ENCODE results near the gene IMMP2L. TPM values are rescaled to one million over a fixed set of nuclear protein-coding genes. Genes with fewer than 3 reads are reported as not detected.

Gene IMMP2L
- total and polyA plus RNA-seq, 4 donors, result 7.3 to 21.1 (median 12.4) TPM

DNA sequence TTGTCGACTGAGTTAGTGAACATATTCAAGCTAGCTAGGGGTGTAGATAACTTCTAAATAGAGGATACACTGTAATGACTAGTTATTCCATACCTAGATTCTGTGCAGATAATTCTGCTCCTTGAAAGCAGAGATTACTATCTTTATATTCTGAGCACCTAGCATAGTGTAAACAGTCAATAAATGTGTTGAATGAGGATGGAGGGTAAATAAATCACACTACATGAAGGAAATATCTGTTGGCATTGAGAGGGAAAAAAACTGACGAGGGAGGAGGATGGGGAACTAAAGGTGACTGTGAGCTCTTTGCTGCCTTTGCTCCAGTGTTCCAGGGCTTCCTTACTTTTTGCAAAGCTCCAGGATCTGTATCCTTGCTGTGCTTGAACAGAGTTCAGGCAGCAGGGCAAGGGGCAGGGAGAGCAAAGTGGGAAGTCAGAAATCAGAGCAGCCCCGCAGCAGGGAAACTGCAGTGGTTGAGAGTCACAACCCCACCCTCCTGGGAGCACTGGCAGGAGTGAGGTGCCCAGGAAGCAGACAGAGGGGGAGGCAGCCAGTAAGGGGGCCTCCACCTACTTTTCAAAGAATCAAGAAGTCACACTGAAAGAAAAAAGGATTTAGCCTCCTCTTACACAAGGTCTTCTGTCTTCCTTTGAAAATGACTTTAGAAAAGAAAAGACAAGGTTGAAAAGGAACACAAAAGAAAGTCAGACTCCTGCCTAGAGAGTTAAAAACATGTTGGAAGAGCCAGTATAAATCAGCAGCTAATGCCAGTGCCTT, 543.1 kb downstream of the IMMP2L start:
- Histone ChIP-seq H3K36me3 (ENCODE audit: control insufficient read depth in 4 of 4, insufficient read depth in 3 of 4, low read depth in 1 of 4, low read length in 3 of 4) (peaks cover 0 to 2% (median 0%) of the 10 kb centered on the region in 4 donors), H3K4me3 (ENCODE audit: low read depth in 1 of 3, low read length in 3 of 3) (no peak overlapping the region), H3K9ac (ENCODE audit: low read depth in 1 of 2, low read length in 2 of 2) (no peak overlapping the region), H3K4me1 (ENCODE audit: control insufficient read depth in 4 of 4, insufficient read depth in 4 of 4, low read length in 3 of 4) (no peaks in the 10 kb centered on the region), H3K27ac (ENCODE audit: low read depth in 1 of 2, low read length in 2 of 2) (no peak overlapping the region), H3K27me3 (ENCODE audit: control insufficient read depth in 4 of 4, insufficient read depth in 4 of 4, low read length in 3 of 4) (no peaks in the 10 kb centered on the region), H3K9me3 (ENCODE audit: control insufficient read depth in 4 of 4, low read length in 3 of 4) (no peaks in the 10 kb centered on the region)
- DNase-seq (ENCODE audit: low spot score), result no peak
- TF ChIP-seq, protein P1, sequence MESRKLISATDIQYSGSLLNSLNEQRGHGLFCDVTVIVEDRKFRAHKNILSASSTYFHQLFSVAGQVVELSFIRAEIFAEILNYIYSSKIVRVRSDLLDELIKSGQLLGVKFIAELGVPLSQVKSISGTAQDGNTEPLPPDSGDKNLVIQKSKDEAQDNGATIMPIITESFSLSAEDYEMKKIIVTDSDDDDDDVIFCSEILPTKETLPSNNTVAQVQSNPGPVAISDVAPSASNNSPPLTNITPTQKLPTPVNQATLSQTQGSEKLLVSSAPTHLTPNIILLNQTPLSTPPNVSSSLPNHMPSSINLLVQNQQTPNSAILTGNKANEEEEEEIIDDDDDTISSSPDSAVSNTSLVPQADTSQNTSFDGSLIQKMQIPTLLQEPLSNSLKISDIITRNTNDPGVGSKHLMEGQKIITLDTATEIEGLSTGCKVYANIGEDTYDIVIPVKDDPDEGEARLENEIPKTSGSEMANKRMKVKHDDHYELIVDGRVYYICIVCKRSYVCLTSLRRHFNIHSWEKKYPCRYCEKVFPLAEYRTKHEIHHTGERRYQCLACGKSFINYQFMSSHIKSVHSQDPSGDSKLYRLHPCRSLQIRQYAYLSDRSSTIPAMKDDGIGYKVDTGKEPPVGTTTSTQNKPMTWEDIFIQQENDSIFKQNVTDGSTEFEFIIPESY (IDR thresholded peaks at IDR 0.05), result no peak
- 55% methylated on average over 3 of the region's 3 CpGs for WGBS

DNA sequence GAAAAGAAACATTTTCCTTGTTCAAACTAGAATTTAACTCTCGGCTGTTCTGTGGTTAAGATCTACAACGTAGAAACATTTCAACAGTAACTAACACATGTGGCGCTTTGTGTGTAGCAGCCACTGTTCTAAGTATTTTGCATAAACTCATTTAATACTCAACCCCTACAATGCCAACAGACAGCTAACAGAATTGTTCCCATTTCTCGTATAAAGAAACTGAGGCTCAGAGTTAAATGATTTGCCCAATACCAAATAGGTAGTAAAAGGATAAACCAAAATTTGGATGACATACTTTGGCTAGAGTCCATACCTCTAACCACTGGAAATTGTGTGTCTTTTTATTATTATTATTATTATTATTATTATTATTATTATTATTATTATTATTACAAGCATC, 543.8 kb downstream of the IMMP2L start:
- TF ChIP-seq HNF4G (IDR thresholded peaks at IDR 0.05) (no peak), FOXA2 (IDR thresholded peaks at IDR 0.05) (no peak), RXRA (IDR thresholded peaks at IDR 0.05) (no peak), GABPA (IDR thresholded peaks at IDR 0.05 in 1 of 2, conservative IDR thresholded peaks at IDR 0.05 in 1 of 2) (no peak), JUND (IDR thresholded peaks at IDR 0.05) (no peak), SP1 (IDR thresholded peaks at IDR 0.05) (no peak), NR2F2 (IDR thresholded peaks at IDR 0.05) (no peak), RAD21 (IDR thresholded peaks at IDR 0.05) (no peak)
- TF ChIP-seq, protein P2, sequence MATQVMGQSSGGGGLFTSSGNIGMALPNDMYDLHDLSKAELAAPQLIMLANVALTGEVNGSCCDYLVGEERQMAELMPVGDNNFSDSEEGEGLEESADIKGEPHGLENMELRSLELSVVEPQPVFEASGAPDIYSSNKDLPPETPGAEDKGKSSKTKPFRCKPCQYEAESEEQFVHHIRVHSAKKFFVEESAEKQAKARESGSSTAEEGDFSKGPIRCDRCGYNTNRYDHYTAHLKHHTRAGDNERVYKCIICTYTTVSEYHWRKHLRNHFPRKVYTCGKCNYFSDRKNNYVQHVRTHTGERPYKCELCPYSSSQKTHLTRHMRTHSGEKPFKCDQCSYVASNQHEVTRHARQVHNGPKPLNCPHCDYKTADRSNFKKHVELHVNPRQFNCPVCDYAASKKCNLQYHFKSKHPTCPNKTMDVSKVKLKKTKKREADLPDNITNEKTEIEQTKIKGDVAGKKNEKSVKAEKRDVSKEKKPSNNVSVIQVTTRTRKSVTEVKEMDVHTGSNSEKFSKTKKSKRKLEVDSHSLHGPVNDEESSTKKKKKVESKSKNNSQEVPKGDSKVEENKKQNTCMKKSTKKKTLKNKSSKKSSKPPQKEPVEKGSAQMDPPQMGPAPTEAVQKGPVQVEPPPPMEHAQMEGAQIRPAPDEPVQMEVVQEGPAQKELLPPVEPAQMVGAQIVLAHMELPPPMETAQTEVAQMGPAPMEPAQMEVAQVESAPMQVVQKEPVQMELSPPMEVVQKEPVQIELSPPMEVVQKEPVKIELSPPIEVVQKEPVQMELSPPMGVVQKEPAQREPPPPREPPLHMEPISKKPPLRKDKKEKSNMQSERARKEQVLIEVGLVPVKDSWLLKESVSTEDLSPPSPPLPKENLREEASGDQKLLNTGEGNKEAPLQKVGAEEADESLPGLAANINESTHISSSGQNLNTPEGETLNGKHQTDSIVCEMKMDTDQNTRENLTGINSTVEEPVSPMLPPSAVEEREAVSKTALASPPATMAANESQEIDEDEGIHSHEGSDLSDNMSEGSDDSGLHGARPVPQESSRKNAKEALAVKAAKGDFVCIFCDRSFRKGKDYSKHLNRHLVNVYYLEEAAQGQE (IDR thresholded peaks at IDR 0.05), result no peak
- TF ChIP-seq, protein P3, sequence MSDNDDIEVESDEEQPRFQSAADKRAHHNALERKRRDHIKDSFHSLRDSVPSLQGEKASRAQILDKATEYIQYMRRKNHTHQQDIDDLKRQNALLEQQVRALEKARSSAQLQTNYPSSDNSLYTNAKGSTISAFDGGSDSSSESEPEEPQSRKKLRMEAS (IDR thresholded peaks at IDR 0.05), result no peak
- Histone ChIP-seq H3K36me3 (ENCODE audit: control insufficient read depth in 4 of 4, insufficient read depth in 3 of 4, low read depth in 1 of 4, low read length in 3 of 4) (peaks cover 0 to 2% (median 0%) of the 10 kb centered on the region in 4 donors), H3K27ac (ENCODE audit: low read depth in 1 of 2, low read length in 2 of 2) (no peak overlapping the region), H3K4me3 (ENCODE audit: low read depth in 1 of 3, low read length in 3 of 3) (no peak overlapping the region), H3K4me1 (ENCODE audit: control insufficient read depth in 4 of 4, insufficient read depth in 4 of 4, low read length in 3 of 4) (peaks cover 0 to 4% (median 0%) of the 10 kb centered on the region in 4 donors), H3K27me3 (ENCODE audit: control insufficient read depth in 4 of 4, insufficient read depth in 4 of 4, low read length in 3 of 4) (no peaks in the 10 kb centered on the region), H3K9me3 (ENCODE audit: control insufficient read depth in 4 of 4, low read length in 3 of 4) (no peaks in the 10 kb centered on the region), H3K9ac (ENCODE audit: low read depth in 1 of 2, low read length in 2 of 2) (no peak overlapping the region)
- DNase-seq (ENCODE audit: low spot score), result no peak
- 97% methylated on average over 4 of the region's 4 CpGs for WGBS

DNA sequence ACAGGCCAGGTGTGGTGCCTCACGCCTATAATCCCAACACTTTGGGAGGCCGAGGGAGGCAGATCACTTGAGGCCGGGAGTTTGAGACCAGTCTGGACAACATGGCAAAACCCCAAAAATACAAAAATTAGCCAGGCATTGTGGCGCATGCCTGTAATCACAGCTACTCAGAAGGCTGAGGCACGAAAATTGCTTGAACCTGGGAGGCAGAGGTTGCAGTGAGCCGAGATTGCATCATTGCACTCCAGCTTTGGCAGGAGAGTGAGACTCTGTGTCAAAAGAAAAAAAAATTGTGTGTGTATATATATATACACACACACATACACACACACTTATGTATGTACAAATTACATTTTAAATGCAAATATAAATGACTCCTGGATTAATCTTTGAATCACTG, 548.2 kb downstream of the IMMP2L start:
- Histone ChIP-seq H3K27me3 (ENCODE audit: control insufficient read depth in 4 of 4, insufficient read depth in 4 of 4, low read length in 3 of 4) (no peaks in the 10 kb centered on the region), H3K36me3 (ENCODE audit: control insufficient read depth in 4 of 4, insufficient read depth in 3 of 4, low read depth in 1 of 4, low read length in 3 of 4) (no peaks in the 10 kb centered on the region), H3K9ac (ENCODE audit: low read depth in 1 of 2, low read length in 2 of 2) (no peak overlapping the region), H3K4me3 (ENCODE audit: low read depth in 1 of 3, low read length in 3 of 3) (no peak overlapping the region), H3K9me3 (ENCODE audit: control insufficient read depth in 4 of 4, low read length in 3 of 4) (no peaks in the 10 kb centered on the region), H3K27ac (ENCODE audit: low read depth in 1 of 2, low read length in 2 of 2) (no peak overlapping the region), H3K4me1 (ENCODE audit: control insufficient read depth in 4 of 4, insufficient read depth in 4 of 4, low read length in 3 of 4) (peaks cover 0 to 7% (median 0%) of the 10 kb centered on the region in 4 donors)
- 57% methylated on average over 6 of the region's 6 CpGs for WGBS
- TF ChIP-seq GABPA (IDR thresholded peaks at IDR 0.05 in 1 of 2, conservative IDR thresholded peaks at IDR 0.05 in 1 of 2), result no peak
- peak; percentile 18 to 32 for TF ChIP-seq RXRA (IDR thresholded peaks at IDR 0.05)
- TF ChIP-seq, protein P2 (IDR thresholded peaks at IDR 0.05), result no peak
- no peak for TF ChIP-seq SP1 (IDR thresholded peaks at IDR 0.05)
- peak; percentile 23 to 51 for TF ChIP-seq HNF4A (conservative IDR thresholded peaks at IDR 0.05)
- no peak for TF ChIP-seq YY1 (IDR thresholded peaks at IDR 0.05)
- TF ChIP-seq, protein P4, sequence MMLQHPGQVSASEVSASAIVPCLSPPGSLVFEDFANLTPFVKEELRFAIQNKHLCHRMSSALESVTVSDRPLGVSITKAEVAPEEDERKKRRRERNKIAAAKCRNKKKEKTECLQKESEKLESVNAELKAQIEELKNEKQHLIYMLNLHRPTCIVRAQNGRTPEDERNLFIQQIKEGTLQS (IDR thresholded peaks at IDR 0.05), result peak; percentile 89
- peak; percentile 9 to 32 for TF ChIP-seq RAD21 (IDR thresholded peaks at IDR 0.05)
- TF ChIP-seq, protein P3 (IDR thresholded peaks at IDR 0.05), result no peak
- no peak for DNase-seq (ENCODE audit: low spot score)

Data from liver (tissue), 9 donors.